B cell (primary cell): ENCODE measurements around the gene ITGB8. TPM values are rescaled to one million over a fixed set of nuclear protein-coding genes. Genes with fewer than 3 reads are reported as not detected.

Source experiments
- ATAC-seq: fragments of 200-7000 bp; cut with Tn5 transposase; one replicate; pipeline ENCODE4 v1.10.0; 2021; ENCODE audit warnings: low read depth, mild to moderate bottlenecking, moderate number of reproducible peaks, moderate library complexity
- CTCF ChIA-PET: fragments of 350-600 bp; sonication (Branson Sonifier 250); formaldehyde crosslinking; loops from one replicate; lab custom pipeline; 2021; ENCODE audit warnings: antibody characterized with exemption, inconsistent platforms; lab: Charles Lee
- POLR2A ChIA-PET: fragments of 350-600 bp; sonication (Branson Sonifier 250); formaldehyde crosslinking; loops from one replicate; lab custom pipeline; 2021; ENCODE audit warnings: antibody characterized with exemption; lab: Charles Lee
- DNase-seq: peaks from one replicate; pipeline ENCODE4 v3.0.0; 2013
- H2AFZ ChIP-seq: 2 replicates; pipeline ENCODE4 v1.6.1; 2012; ENCODE audit warnings: mild to moderate bottlenecking, low read depth, low read length; ENCODE audit not compliant: insufficient read depth, poor library complexity, severe bottlenecking
- H3K27ac ChIP-seq, 2 donors: 1 replicate in 1 of 2; 2 replicates in 1 of 2; pipeline ENCODE4 v1.5.1; 2012 to 2013; ENCODE audit warnings: low read length in 2 of 2, mild to moderate bottlenecking in 2 of 2, moderate library complexity in 1 of 2
- H3K27me3 ChIP-seq, 4 experiments: fragments of 200-600 bp in 1 of 4; sonication (generic) in 1 of 4; replicated peaks in 1 of 4; 1 replicate in 2 of 4; 2 replicates in 2 of 4; pipeline versions ENCODE4 v1.6.1 to v1.7.0; 2013 to 2016; ENCODE audit warnings: low read length in 3 of 4, mild to moderate bottlenecking in 2 of 4, mixed read lengths in 1 of 4, moderate library complexity in 1 of 4; ENCODE audit not compliant: insufficient read depth in 4 of 4, control insufficient read depth in 3 of 4; ENCODE audit errors: control extremely low read depth in 1 of 4
- H3K36me3 ChIP-seq, 2 experiments: replicated peaks in 1 of 2; 1 replicate in 1 of 2; 2 replicates in 1 of 2; pipeline versions ENCODE4 v1.6.1 to v1.7.1; 2013; ENCODE audit warnings: low read length in 1 of 2; ENCODE audit not compliant: insufficient read depth in 2 of 2, control insufficient read depth in 1 of 2; ENCODE audit errors: control extremely low read depth in 1 of 2, extremely low read depth in 1 of 2
- H3K4me1 ChIP-seq, 2 donors: fragments of 200-600 bp in 1 of 2; sonication (generic) in 1 of 2; 1 replicate in 1 of 2; 2 replicates in 1 of 2; pipeline versions ENCODE4 v1.5.1 to v1.6.1; 2013 to 2017; ENCODE audit warnings: low read length in 2 of 2; ENCODE audit not compliant: control insufficient read depth in 2 of 2, insufficient read depth in 2 of 2
- H3K4me2 ChIP-seq: replicated peaks from 2 replicates; pipeline ENCODE3; 2012; ENCODE audit warnings: mild to moderate bottlenecking, low read depth, low read length; ENCODE audit not compliant: poor library complexity, severe bottlenecking
- H3K4me3 ChIP-seq, 5 experiments: fragments of 200-600 bp in 1 of 5; sonication (generic) in 1 of 5; 1 replicate in 3 of 5; 2 replicates in 2 of 5; pipeline versions ENCODE4 v1.5.1 to v1.7.0; 2011 to 2016; ENCODE audit warnings: low read length in 4 of 5, mild to moderate bottlenecking in 4 of 5, low read depth in 2 of 5, control low read depth in 1 of 5, moderate library complexity in 1 of 5; ENCODE audit not compliant: insufficient read depth in 1 of 5; ENCODE audit errors: control extremely low read depth in 1 of 5, extremely low read depth in 1 of 5
- H3K79me2 ChIP-seq: fragments of 200-600 bp; sonication (generic); one replicate; pipeline ENCODE4 v1.6.0; 2016; ENCODE audit warnings: low read length; ENCODE audit not compliant: control insufficient read depth, insufficient read depth
- H3K9ac ChIP-seq: fragments of 200-600 bp; sonication (generic); 2 replicates; pipeline ENCODE4 v1.6.1; 2017; ENCODE audit warnings: mild to moderate bottlenecking, low read length, moderate library complexity
- H3K9me3 ChIP-seq, 3 donors: one replicate each; pipeline versions ENCODE4 v1.6.1 to v1.7.1; 2013; ENCODE audit warnings: low read length in 2 of 3; ENCODE audit not compliant: control insufficient read depth in 2 of 3, insufficient read depth in 1 of 3; ENCODE audit errors: control extremely low read depth in 1 of 3
- H4K20me1 ChIP-seq: 2 replicates; pipeline ENCODE4 v1.6.0; 2012; ENCODE audit warnings: mild to moderate bottlenecking, low read length; ENCODE audit not compliant: insufficient read depth, control insufficient read depth, poor library complexity, severe bottlenecking
- H3K27ac Mint-ChIP-seq: one replicate; pipeline ENCODE4 v1.8.0; 2021; ENCODE audit warnings: mixed read lengths
- H3K27me3 Mint-ChIP-seq: one replicate; pipeline ENCODE4 v1.8.0; 2021; ENCODE audit warnings: mixed read lengths
- H3K4me1 Mint-ChIP-seq: one replicate; pipeline ENCODE4 v1.8.0; 2021; ENCODE audit warnings: mixed read lengths
- H3K4me3 Mint-ChIP-seq: one replicate; pipeline ENCODE4 v1.8.0; 2021; ENCODE audit warnings: mixed read lengths
- H3K9me3 Mint-ChIP-seq: one replicate; pipeline ENCODE4 v1.8.0; 2022; ENCODE audit warnings: mixed read lengths; ENCODE audit not compliant: insufficient read depth
- EZH2 ChIP-seq: IDR thresholded peaks from 2 replicates; pipeline ENCODE4 v1.6.1; 2012; ENCODE audit warnings: borderline replicate concordance, low read depth, mild to moderate bottlenecking, moderate library complexity, low read length; ENCODE audit not compliant: insufficient read depth, poor library complexity, severe bottlenecking
- WGBS: methylation state at CpG from one replicate; pipeline ENCODE4 v1.1.5; 2013; ENCODE audit warnings: missing lambda C conversion rate; ENCODE audit not compliant: insufficient coverage; 5-methylcytosine and 5-hydroxymethylcytosine counted together
- intact Hi-C: fragments of 100-400 bp; cut with micrococcal nuclease; formaldehyde crosslinking; loops from one replicate; pipeline ENCODE4 v1.10.0; 2022
- polyA plus RNA-seq: library from polyadenylated mRNA; depleted of rRNA; stranded (reverse); fragments of >200 nt; gene quantifications from 2 replicates; pipeline ENCODE4 v1.2.3, GENCODE V29; 2012
- total RNA-seq, 2 donors: library from RNA; stranded (reverse); fragments of 120-200 nt in 1 of 2; gene quantifications; 1 replicate in 1 of 2; 2 replicates in 1 of 2; pipeline versions ENCODE4 v1.2.3 to v1.2.4, GENCODE V29; 2013 to 2022
- TF ChIP-seq, protein P1 (sequence below): fragments of 200-600 bp; IDR thresholded peaks from one replicate; pipeline ENCODE4 v1.8.0; 2022; ENCODE audit warnings: antibody characterized with exemption, mild to moderate bottlenecking

The ITGB8 gene
- total and polyA plus RNA-seq, 2 donors (not counting 1 experiment from before 2014, with no cell fraction given), result 0.01 to 0.30 TPM

GRCh38 chr7:20354610-20355528 lies 24.2 kb downstream of the ITGB8 start:
- Histone ChIP-seq H3K4me3 (no peak overlapping the region), H3K4me1 (no peaks in the 10 kb centered on the region), H3K9ac (no peak overlapping the region), H3K27ac (no peak overlapping the region), H3K79me2 (no peaks in the 10 kb centered on the region), H3K27me3 (peaks cover 0 to 4% (median 0%) of the 10 kb centered on the region in 4 experiments), H3K9me3 (no peaks in the 10 kb centered on the region), H3K36me3 (no peaks in the 10 kb centered on the region), H3K4me2 (no peak overlapping the region), H4K20me1 (no peaks in the 10 kb centered on the region), H2AFZ (no peak overlapping the region)
- H3K27me3 Mint-ChIP-seq, result peaks cover 7% of the 10 kb centered on the region
- WGBS, result 79% methylated on average over 3 of the region's 9 CpGs
- no peak overlapping the region for H3K4me3 Mint-ChIP-seq
- intact Hi-C loops, result no loop called here
- no peaks in the 10 kb centered on the region for H3K4me1 Mint-ChIP-seq
- ATAC-seq, result no peak
- H3K9me3 Mint-ChIP-seq, result no peaks in the 10 kb centered on the region
- no peak for DNase-seq
- CTCF ChIA-PET, result no interaction called here
- H3K27ac Mint-ChIP-seq, result no peak overlapping the region
- TF ChIP-seq EZH2, result no peak
- TF ChIP-seq, protein P1, sequence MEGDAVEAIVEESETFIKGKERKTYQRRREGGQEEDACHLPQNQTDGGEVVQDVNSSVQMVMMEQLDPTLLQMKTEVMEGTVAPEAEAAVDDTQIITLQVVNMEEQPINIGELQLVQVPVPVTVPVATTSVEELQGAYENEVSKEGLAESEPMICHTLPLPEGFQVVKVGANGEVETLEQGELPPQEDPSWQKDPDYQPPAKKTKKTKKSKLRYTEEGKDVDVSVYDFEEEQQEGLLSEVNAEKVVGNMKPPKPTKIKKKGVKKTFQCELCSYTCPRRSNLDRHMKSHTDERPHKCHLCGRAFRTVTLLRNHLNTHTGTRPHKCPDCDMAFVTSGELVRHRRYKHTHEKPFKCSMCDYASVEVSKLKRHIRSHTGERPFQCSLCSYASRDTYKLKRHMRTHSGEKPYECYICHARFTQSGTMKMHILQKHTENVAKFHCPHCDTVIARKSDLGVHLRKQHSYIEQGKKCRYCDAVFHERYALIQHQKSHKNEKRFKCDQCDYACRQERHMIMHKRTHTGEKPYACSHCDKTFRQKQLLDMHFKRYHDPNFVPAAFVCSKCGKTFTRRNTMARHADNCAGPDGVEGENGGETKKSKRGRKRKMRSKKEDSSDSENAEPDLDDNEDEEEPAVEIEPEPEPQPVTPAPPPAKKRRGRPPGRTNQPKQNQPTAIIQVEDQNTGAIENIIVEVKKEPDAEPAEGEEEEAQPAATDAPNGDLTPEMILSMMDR, result no peak
- POLR2A ChIA-PET, result no interaction called here

DNA sequence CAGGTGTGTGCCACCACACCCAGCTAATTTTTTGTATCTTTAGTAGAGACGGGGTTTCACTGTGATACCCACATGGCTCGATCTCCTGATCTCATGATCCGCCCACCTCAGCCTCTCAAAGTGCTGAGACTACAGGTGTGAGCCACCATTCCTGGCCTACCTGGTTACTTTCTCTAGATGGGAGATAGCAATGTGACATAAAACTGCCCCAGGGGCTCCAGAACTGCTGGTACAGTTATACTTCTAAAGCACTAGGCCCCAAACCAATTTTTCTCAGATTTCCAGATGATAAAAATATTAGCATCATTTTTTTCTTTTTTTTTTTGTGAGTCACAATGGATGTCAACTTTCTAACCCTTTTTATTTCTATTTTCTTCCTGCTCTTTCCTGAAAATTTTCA lies 27.4 kb downstream of the ITGB8 start:
- no peak overlapping the region for H3K27ac ChIP-seq
- no peak for TF ChIP-seq EZH2
- TF ChIP-seq, protein P1, result no peak
- ChIA-PET CTCF (no interaction called here), POLR2A (no interaction called here)
- no peak overlapping the region for H3K4me2 ChIP-seq
- DNase-seq (no peak), ATAC-seq (no peak)
- H3K9ac ChIP-seq, result no peak overlapping the region
- H3K4me3 ChIP-seq, result no peak overlapping the region
- Mint-ChIP-seq H3K4me3 (no peak overlapping the region), H3K9me3 (no peaks in the 10 kb centered on the region), H3K27me3 (peaks cover 16% of the 10 kb centered on the region), H3K4me1 (no peaks in the 10 kb centered on the region), H3K27ac (no peak overlapping the region)
- no CpG with 5 or more reads among the region's 3 CpGs for WGBS
- intact Hi-C loops, result no loop called here
- no peaks in the 10 kb centered on the region for H4K20me1 ChIP-seq
- H3K4me1 ChIP-seq, result no peaks in the 10 kb centered on the region
- no peak overlapping the region for H2AFZ ChIP-seq
- H3K36me3 ChIP-seq, result no peaks in the 10 kb centered on the region
- H3K9me3 ChIP-seq, result no peaks in the 10 kb centered on the region
- H3K27me3 ChIP-seq, result peaks cover 0 to 2% (median 0%) of the 10 kb centered on the region in 4 experiments
- H3K79me2 ChIP-seq, result no peaks in the 10 kb centered on the region
